Tibial artery (tissue), 4 donors: ENCODE measurements around the gene KASH5.

ENCODE experiments used
- DNase-seq, 2 donors: peaks; one replicate each; pipeline ENCODE4 v3.0.0-alpha.2; 2019
- H3K27ac ChIP-seq, 2 donors: fragments of 200-600 bp; sonication (generic) in 1 of 2; 1 replicate in 1 of 2; 2 replicates in 1 of 2; pipeline ENCODE4 v1.5.1; 2018 to 2019; ENCODE audit warnings: mild to moderate bottlenecking in 1 of 2
- H3K27me3 ChIP-seq, 2 donors: fragments of 200-600 bp; sonication (generic) in 1 of 2; one replicate each; pipeline versions ENCODE4 v1.5.1 to v1.6.0; 2016 to 2019
- H3K36me3 ChIP-seq, 3 donors: fragments of 200-600 bp; sonication (generic) in 2 of 3; one replicate each; pipeline ENCODE4 v1.5.1; 2016 to 2019; ENCODE audit warnings: mild to moderate bottlenecking in 2 of 3
- H3K4me1 ChIP-seq, 4 donors: fragments of 200-600 bp; sonication (generic) in 2 of 4; 1 replicate in 3 of 4; 2 replicates in 1 of 4; pipeline ENCODE4 v1.5.1; 2016 to 2019
- H3K4me3 ChIP-seq, 2 donors: fragments of 200-600 bp; sonication (generic) in 1 of 2; 1 replicate in 1 of 2; 2 replicates in 1 of 2; pipeline ENCODE4 v1.5.1; 2018 to 2019; ENCODE audit warnings: mild to moderate bottlenecking in 2 of 2
- H3K9me3 ChIP-seq, 3 donors: fragments of 200-600 bp; sonication (generic) in 1 of 3; one replicate each; pipeline ENCODE4 v1.5.1; 2016 to 2019
- intact Hi-C: fragments of 100-400 bp; cut with DNase I; formaldehyde crosslinking; loops from one replicate; pipeline ENCODE4 v1.15.0; 2023; ENCODE audit warnings: low total_unique reads
- TF ChIP-seq, protein P1 (sequence below), 2 experiments: fragments of 200-600 bp in 1 of 2; fragments of 450-650 bp in 1 of 2; IDR thresholded peaks; one replicate each; pipeline ENCODE4 v1.5.1; 2017 to 2019; ENCODE audit warnings: antibody characterized with exemption in 2 of 2, mild to moderate bottlenecking in 1 of 2, moderate library complexity in 1 of 2

KASH5 gene

DNA sequence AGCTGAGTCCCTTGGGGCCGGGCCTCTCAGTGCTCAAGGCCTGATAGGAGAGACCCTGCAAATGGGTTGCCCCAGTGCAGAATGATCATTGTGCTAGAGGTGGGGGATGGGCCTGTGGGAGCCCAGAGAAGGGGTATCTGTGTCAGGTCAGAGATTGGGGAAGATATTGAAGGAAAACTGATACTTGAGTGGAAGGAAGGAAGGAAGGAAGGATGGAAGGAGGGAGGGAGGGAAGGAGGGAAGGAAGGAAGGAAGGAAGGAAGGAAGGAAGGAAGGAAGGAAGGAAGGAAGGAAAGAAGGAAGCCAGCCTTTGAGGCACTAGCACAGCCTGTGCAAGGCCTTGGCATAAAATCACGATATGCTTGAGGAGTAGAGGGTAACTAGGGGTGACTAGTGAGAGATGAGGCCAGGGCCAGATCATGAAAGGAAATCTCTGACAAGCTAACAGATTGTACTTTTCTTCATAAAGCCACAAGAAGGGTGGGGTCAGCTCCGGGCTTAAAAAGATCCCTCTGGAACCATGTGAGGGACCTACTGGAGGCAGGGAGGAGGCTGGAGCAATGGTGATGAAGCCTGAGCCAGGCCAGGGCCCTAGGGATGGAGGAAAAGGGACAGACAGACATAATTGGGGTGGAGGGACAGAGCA lies 23.8 kb downstream of the KASH5 start:
- Histone ChIP-seq H3K36me3 (no peaks in the 10 kb centered on the region), H3K4me1 (no peaks in the 10 kb centered on the region), H3K9me3 (no peaks in the 10 kb centered on the region), H3K4me3 (no peak overlapping the region), H3K27ac (no peak overlapping the region), H3K27me3 (peaks cover 0 to 53% of the 10 kb centered on the region in 2 donors)
- TF ChIP-seq, protein P1, sequence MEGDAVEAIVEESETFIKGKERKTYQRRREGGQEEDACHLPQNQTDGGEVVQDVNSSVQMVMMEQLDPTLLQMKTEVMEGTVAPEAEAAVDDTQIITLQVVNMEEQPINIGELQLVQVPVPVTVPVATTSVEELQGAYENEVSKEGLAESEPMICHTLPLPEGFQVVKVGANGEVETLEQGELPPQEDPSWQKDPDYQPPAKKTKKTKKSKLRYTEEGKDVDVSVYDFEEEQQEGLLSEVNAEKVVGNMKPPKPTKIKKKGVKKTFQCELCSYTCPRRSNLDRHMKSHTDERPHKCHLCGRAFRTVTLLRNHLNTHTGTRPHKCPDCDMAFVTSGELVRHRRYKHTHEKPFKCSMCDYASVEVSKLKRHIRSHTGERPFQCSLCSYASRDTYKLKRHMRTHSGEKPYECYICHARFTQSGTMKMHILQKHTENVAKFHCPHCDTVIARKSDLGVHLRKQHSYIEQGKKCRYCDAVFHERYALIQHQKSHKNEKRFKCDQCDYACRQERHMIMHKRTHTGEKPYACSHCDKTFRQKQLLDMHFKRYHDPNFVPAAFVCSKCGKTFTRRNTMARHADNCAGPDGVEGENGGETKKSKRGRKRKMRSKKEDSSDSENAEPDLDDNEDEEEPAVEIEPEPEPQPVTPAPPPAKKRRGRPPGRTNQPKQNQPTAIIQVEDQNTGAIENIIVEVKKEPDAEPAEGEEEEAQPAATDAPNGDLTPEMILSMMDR (IDR thresholded peaks at IDR 0.05) = no peak
- intact Hi-C loops = no loop called here
- no peak for DNase-seq

DNA sequence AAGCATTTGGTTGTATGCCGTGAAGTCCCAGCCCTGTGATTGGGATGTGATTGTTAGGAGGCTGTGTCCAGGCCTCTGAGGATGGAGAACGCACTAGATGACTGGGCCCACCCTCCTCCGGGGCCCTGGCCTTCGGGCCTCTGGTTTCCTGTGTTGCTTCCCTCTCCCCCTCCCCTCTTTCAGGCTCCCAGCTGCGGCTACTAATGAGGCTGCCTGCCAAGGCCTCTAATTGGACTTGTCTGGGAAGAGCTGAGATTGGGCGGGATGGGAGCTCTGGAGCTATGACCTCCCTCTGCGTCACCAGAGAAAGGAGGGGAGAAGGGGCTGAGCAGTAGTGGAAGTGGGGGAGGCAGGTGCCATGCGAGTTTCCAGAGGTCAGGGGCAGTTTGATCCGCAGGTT lies 25.3 kb downstream of the KASH5 start:
- intact Hi-C loops = no loop called here

DNA sequence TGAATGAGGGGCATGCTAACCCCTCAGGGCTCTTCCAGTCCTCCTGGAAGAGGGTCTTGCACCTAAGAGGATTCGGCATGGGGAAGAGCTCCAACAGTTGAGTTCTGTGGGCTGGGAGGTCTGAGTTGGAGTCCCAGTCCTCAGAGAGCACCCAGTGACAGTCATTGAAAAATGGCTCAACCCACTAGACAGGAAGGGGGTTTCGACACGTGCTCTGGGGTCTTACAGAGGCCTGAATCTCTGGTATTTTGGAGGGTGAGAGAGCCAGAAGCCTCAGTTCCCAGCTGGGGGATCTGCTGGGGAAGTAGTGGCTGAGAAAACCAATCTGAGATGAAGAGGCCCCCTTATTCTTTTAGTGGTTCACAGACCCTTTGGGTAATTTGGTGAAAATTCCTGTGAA lies 26.2 kb downstream of the KASH5 start:
- no peak overlapping the region for H3K4me3 ChIP-seq
- intact Hi-C loops = no loop called here
- H3K4me1 ChIP-seq = no peaks in the 10 kb centered on the region
- DNase-seq = no peak
- TF ChIP-seq, protein P1 (IDR thresholded peaks at IDR 0.05) = no peak
- no peaks in the 10 kb centered on the region for H3K9me3 ChIP-seq
- H3K36me3 ChIP-seq = no peaks in the 10 kb centered on the region
- H3K27ac ChIP-seq = no peak overlapping the region
- peaks cover 0 to 72% of the 10 kb centered on the region in 2 donors for H3K27me3 ChIP-seq

More for the DNA sequence above, 25.3 kb downstream of the KASH5 start:
- Histone ChIP-seq H3K4me1 (no peaks in the 10 kb centered on the region), H3K9me3 (no peaks in the 10 kb centered on the region), H3K4me3 (no peak overlapping the region), H3K27me3 (peaks cover 0 to 63% of the 10 kb centered on the region in 2 donors), H3K36me3 (no peaks in the 10 kb centered on the region), H3K27ac (no peak overlapping the region)
- TF ChIP-seq, protein P1 (IDR thresholded peaks at IDR 0.05) = no peak
- no peak for DNase-seq

DNA sequence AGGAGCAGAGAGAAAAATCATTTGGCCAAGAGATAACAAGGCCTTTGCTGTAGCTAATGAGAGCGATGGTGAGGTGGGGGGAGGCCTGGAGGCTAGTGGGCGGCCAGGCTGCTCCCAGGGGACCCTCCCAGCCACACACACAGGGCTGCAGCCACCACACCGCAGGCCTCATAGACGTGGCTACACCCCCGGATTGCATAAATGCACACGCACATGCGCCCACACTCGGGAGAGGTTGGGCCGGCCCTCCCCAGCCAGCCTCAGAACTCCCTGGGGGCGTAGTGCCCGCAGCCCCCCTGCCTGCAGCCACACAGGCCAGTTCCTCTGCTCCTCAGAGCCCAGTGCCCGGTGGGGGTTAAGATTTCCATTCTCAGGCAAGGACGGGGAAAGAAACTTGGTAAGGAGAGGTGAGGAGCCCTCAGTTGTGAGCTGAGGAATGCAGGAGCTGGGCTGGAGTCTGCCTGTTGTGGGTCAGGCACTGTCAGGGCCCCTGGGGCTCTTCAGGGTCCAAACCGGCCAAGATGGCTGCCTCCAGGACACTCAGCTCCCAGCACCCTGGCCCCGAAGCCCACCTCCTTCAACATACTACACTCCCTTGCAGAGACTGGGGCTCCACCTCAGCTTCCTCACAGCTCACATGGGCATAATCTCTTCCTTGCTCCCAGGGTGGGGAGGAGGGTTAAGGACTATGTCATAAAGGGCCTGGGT lies 27.2 kb downstream of the KASH5 start:
- TF ChIP-seq, protein P1 (IDR thresholded peaks at IDR 0.05) = no peak
- intact Hi-C loops = no loop called here

DNA sequence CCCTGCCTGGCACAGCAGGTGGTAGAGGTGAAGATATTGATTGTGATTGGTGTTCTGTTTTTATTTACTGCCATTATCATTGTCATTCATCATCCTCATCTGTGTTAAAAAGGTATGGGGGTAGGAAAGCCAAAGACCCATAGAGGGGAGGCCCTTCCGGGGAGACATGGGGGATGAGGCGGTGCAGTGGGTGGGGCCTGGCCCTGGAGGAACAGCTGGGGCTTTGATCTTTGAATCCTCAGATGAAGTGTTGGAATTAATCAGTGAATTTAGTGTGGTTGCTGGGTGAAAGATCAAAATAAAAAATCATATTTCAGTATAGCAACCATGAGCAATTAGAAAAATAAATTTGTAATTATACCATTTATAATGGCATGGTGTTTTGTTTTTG lies 27.8 kb downstream of the KASH5 start:
- TF ChIP-seq, protein P1 (IDR thresholded peaks at IDR 0.05) = no peak
- peaks cover 0 to 5% (median 1%) of the 10 kb centered on the region in 4 donors for H3K4me1 ChIP-seq
- no peaks in the 10 kb centered on the region for H3K36me3 ChIP-seq
- intact Hi-C loops = no loop called here
- no peak overlapping the region for H3K4me3 ChIP-seq
- DNase-seq = no peak
- H3K9me3 ChIP-seq = no peaks in the 10 kb centered on the region
- no peak overlapping the region for H3K27ac ChIP-seq
- H3K27me3 ChIP-seq = peaks cover 0 to 86% of the 10 kb centered on the region in 2 donors

More for the DNA sequence above, 27.2 kb downstream of the KASH5 start:
- peaks cover 0 to 82% of the 10 kb centered on the region in 2 donors for H3K27me3 ChIP-seq
- H3K4me3 ChIP-seq = no peak overlapping the region
- no peaks in the 10 kb centered on the region for H3K36me3 ChIP-seq
- DNase-seq = no peak
- no peaks in the 10 kb centered on the region for H3K4me1 ChIP-seq
- no peak overlapping the region for H3K27ac ChIP-seq
- H3K9me3 ChIP-seq = no peaks in the 10 kb centered on the region
